ENCODE measurements around the gene PFN1. TPM values are rescaled to one million over a fixed set of nuclear protein-coding genes. Genes with fewer than 3 reads are reported as not detected.

PFN1 gene
- total and polyA plus RNA-seq, 9 of the 15 experiments (the other 6 are each of a cell fraction or from before 2014, with no cell fraction given), result 60.5 to 1,479 (median 456) TPM

- Histone ChIP-seq H3K9ac (ENCODE audit: insufficient read depth in 1 of 2, low read depth in 2 of 2, low read length in 2 of 2) (no peak overlapping the region), H4K20me1 (replicated peaks; ENCODE audit: control insufficient read depth, insufficient read depth, low read length) (no peaks in the 10 kb centered on the region), H3K9me3 (replicated peaks; ENCODE audit: control insufficient read depth, insufficient read depth, low read depth, low read length) (no peaks in the 10 kb centered on the region), H3K79me2 (ENCODE audit: control insufficient read depth, insufficient read depth, low read length) (no peaks in the 10 kb centered on the region), H3K4me3 (no peak overlapping the region), H3K27me3 (ENCODE audit: control insufficient read depth in 2 of 2, insufficient read depth in 2 of 2, low read length in 2 of 2) (no peaks in the 10 kb centered on the region), H3K4me2 (ENCODE audit: insufficient read depth, low read length) (no peak overlapping the region), H3K9me1 (ENCODE audit: control insufficient read depth, insufficient read depth, low read length) (no peaks in the 10 kb centered on the region), H3K27ac (ENCODE audit: extremely low read depth, low read depth, low read length) (no peak overlapping the region), H3K4me1 (replicated peaks in 1 of 2; ENCODE audit: control insufficient read depth in 2 of 2, insufficient read depth in 2 of 2, low read length in 2 of 2) (no peaks in the 10 kb centered on the region; a peak in 1 of 5 replicates), H2AFZ (ENCODE audit: low read depth, low read length) (0 out of 2 replicates have a peak overlapping the region, but pooled peaks have one; percentile 9), H3K36me3 (ENCODE audit: control insufficient read depth, insufficient read depth, low read length) (no peaks in the 10 kb centered on the region)
- TF ChIP-seq EGR1 (conservative IDR thresholded peaks at IDR 0.05), result no peak
- no peak for TF ChIP-seq FOXK2 (conservative IDR thresholded peaks at IDR 0.05 in 1 of 2, IDR thresholded peaks at IDR 0.05 in 1 of 2; ENCODE audit: low read depth in 2 of 2)
- no peak for TF ChIP-seq HES1 (IDR thresholded peaks at IDR 0.05; ENCODE audit: low read depth)
- TF ChIP-seq HINFP (tag; conservative IDR thresholded peaks at IDR 0.05; ENCODE audit: low read depth), result no peak
- TF ChIP-seq NR4A1 (CRISPR knock-in tag; IDR thresholded peaks at IDR 0.05), result no peak
- TF ChIP-seq NR4A1 (tag; IDR thresholded peaks at IDR 0.05), result no peak
- no peak for TF ChIP-seq U2AF1 (optimal IDR thresholded peaks at IDR 0.05; ENCODE audit: low read depth, low read length)
- TF ChIP-seq UBTF (IDR thresholded peaks at IDR 0.05; ENCODE audit: borderline replicate concordance in 1 of 2, low read depth in 2 of 2, low read length in 2 of 2), result no peak
- no peak for TF ChIP-seq KLF16 (IDR thresholded peaks at IDR 0.05)
- TF ChIP-seq SIN3A (IDR thresholded peaks at IDR 0.05; ENCODE audit: borderline replicate concordance in 2 of 2, control insufficient read depth in 1 of 2, low read depth in 2 of 2, low read length in 2 of 2), result no peak
- FAIRE-seq (no peak), ATAC-seq (no peak), DNase-seq (ENCODE audit: extremely low read depth in 1 of 4, low spot score in 3 of 4) (no peak)
- BruUV-seq (replicated peaks), result no TSS peak
- intact Hi-C loops (cut with micrococcal nuclease) (no loop called here), in situ Hi-C loops (cut with MboI) (loop anchor here (10.0 kb wide), 1 partner anchor 145 kb away; no protein-coding TSS in a partner anchor)
- ChIA-PET POLR2A (interaction anchor here (0.6 to 1.5 kb wide), 5 partner anchors 9 to 25 kb away, joined by 3 to 6 read pairs (median 4); partner anchors contain the start of genes RNF167 and SLC25A11), CTCF (ENCODE audit: low intra/inter-chr PET ratio) (no interaction called here)
- 51% methylated on average over 8 of the region's 8 CpGs for WGBS (ENCODE audit: insufficient coverage, low coverage, missing lambda C conversion rate)
These were observed 28.8 kb downstream of the PFN1 start for GRCh38 chr17:4919511-4920047.
